LNCAP (cell line): ENCODE measurements around the gene MAN2A1.

Experiments
- CTCF ChIP-seq: fragments of 450-650 bp; IDR thresholded peaks from 2 replicates; pipeline ENCODE4 v1.5.1; 2017; ENCODE audit warnings: mild to moderate bottlenecking

MAN2A1 gene

GRCh38 chr5:109898269-109899162 lies 208.8 kb downstream of the MAN2A1 start:
- TF ChIP-seq CTCF: no peak

GRCh38 chr5:109899163-109899535 lies 209.4 kb downstream of the MAN2A1 start:
- TF ChIP-seq CTCF: no peak

DNA sequence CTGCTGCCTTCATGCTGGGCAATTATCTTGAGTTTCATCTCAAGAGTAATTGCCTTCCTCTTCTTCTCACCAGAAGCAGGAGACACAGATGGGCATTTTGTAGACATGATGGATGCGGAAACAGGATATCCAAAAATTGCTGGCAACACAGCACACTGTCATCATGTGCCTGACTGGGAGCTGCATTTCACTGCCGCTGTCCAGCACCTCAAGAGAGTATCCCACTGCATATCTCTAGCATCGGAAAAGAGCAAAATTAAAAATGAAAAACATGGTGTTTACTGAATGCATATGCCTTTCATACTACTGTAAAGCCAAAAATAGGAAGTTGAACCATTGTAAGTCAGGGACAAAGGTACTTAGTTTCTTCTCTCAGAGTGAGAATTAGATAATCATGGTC lies 210.7 kb downstream of the MAN2A1 start:
- TF ChIP-seq CTCF: no peak

- TF ChIP-seq CTCF: no peak
Measured at GRCh38 chr5:109900911-109901627, 211.3 kb downstream of the MAN2A1 start.

GRCh38 chr5:109901628-109901981 lies 211.9 kb downstream of the MAN2A1 start:
- no peak for TF ChIP-seq CTCF

DNA sequence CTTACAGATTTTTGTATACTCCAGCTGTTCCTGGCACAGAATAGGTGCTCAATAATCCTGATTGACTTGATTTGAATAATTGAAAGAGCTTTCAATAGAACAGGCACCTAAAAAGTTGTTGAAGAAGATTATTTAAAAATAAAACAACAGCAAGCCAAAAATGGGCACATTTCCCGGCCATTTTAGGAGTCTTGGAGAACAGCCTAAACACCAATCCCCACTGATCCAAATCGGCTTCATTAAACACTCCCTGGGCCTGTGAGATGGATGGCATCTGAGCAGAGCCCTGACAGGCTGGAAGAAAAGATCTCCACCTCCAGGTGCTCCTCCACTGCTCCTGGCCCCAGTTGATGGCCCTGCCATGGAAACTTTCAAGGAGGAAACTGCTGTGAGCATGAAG lies 213.3 kb downstream of the MAN2A1 start:
- no peak for TF ChIP-seq CTCF

DNA sequence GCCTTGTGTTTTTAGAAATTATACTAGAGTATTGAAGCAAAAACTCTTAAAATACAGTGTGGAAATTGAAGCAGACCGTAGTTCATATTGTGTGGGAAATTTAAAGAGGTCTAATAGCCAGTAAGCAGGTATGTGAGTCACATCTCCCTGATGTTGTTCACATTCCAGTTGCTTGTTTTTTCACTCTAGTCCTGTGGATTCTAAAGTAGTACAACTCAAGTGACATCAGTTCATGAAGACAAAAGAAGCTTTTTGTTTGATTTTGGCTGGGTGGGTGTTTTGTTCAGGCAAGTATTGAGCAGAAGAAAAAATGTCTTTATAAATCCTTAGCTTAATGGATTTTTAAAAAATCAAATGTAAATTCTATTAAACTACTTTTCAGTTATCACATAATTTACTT lies 216.2 kb downstream of the MAN2A1 start:
- TF ChIP-seq CTCF: no peak
